ENCODE measurements around the gene TRIM63. TPM values are rescaled to one million over a fixed set of nuclear protein-coding genes. Genes with fewer than 3 reads are reported as not detected.

TRIM63 gene
- total RNA-seq, 1 donor from 2014 or later = 1.7 TPM

GRCh38 chr1:26009796-26010447, 57.5 kb downstream of the TRIM63 start:
- Mint-ChIP-seq H3K4me1 (ENCODE audit: unreplicated experiment) (peaks cover 5% of the 10 kb centered on the region), H3K27me3 (no peaks in the 10 kb centered on the region), H3K9me3 (no peaks in the 10 kb centered on the region), H3K36me3 (no peaks in the 10 kb centered on the region), H3K4me3 (no peak overlapping the region), H3K27ac (no peak overlapping the region)
- DNase-seq (ENCODE audit: extremely low spot score, unreplicated experiment) = no peak
- TF ChIP-seq CTCF (conservative IDR thresholded peaks at IDR 0.05) = peak; percentile 66

GRCh38 chr1:26006710-26007109, 60.7 kb downstream of the TRIM63 start:
- H3K4me1 Mint-ChIP-seq (ENCODE audit: unreplicated experiment) = peaks cover 5% of the 10 kb centered on the region
- no peaks in the 10 kb centered on the region for H3K9me3 Mint-ChIP-seq
- no peak for TF ChIP-seq CTCF (conservative IDR thresholded peaks at IDR 0.05)
- no peak overlapping the region for H3K4me3 Mint-ChIP-seq
- no peak overlapping the region for H3K27ac Mint-ChIP-seq
- DNase-seq (ENCODE audit: extremely low spot score, unreplicated experiment) = no peak
- H3K36me3 Mint-ChIP-seq = no peaks in the 10 kb centered on the region
- H3K27me3 Mint-ChIP-seq = peaks cover 6% of the 10 kb centered on the region

GRCh38 chr1:26005434-26006105, 61.9 kb downstream of the TRIM63 start:
- no peak overlapping the region for H3K4me3 Mint-ChIP-seq
- DNase-seq (ENCODE audit: extremely low spot score, unreplicated experiment) = no peak
- no peaks in the 10 kb centered on the region for H3K9me3 Mint-ChIP-seq
- no peak for TF ChIP-seq CTCF (conservative IDR thresholded peaks at IDR 0.05)
- H3K27me3 Mint-ChIP-seq = peaks cover 6% of the 10 kb centered on the region
- H3K4me1 Mint-ChIP-seq (ENCODE audit: unreplicated experiment) = peaks cover 5% of the 10 kb centered on the region
- no peak overlapping the region for H3K27ac Mint-ChIP-seq
- H3K36me3 Mint-ChIP-seq = no peaks in the 10 kb centered on the region

- peaks cover under 1% of the 10 kb centered on the region for H3K4me1 Mint-ChIP-seq (ENCODE audit: unreplicated experiment)
- H3K27me3 Mint-ChIP-seq = peaks cover 6% of the 10 kb centered on the region
- no peak for DNase-seq (ENCODE audit: extremely low spot score, unreplicated experiment)
- no peak for TF ChIP-seq CTCF (conservative IDR thresholded peaks at IDR 0.05)
- no peak overlapping the region for H3K27ac Mint-ChIP-seq
- no peak overlapping the region for H3K4me3 Mint-ChIP-seq
- no peaks in the 10 kb centered on the region for H3K36me3 Mint-ChIP-seq
- no peaks in the 10 kb centered on the region for H3K9me3 Mint-ChIP-seq
Measured at GRCh38 chr1:26003756-26004155, 63.7 kb downstream of the TRIM63 start.

GRCh38 chr1:26003262-26003661, 64.2 kb downstream of the TRIM63 start:
- Mint-ChIP-seq H3K36me3 (no peaks in the 10 kb centered on the region), H3K27me3 (peaks cover 6% of the 10 kb centered on the region), H3K27ac (no peak overlapping the region), H3K4me3 (no peak overlapping the region), H3K9me3 (no peaks in the 10 kb centered on the region), H3K4me1 (ENCODE audit: unreplicated experiment) (peaks cover 5% of the 10 kb centered on the region)
- DNase-seq (ENCODE audit: extremely low spot score, unreplicated experiment) = no peak
- TF ChIP-seq CTCF (conservative IDR thresholded peaks at IDR 0.05) = no peak

Other genes starting within 250 kb of the TRIM63 start
- gene MTFR1L, start 247.7 kb downstream of the TRIM63 start, total RNA-seq (ENCODE audit: low replicate concordance) = 73.5 and 74.5 TPM in 2 replicates
- gene AUNIP, start 208.2 kb downstream of the TRIM63 start, total RNA-seq (ENCODE audit: low replicate concordance) = 3.7 and 7.2 TPM in 2 replicates
- gene PAQR7, start 191.9 kb downstream of the TRIM63 start, total RNA-seq (ENCODE audit: low replicate concordance) = 24.3 and 41.0 TPM in 2 replicates
- gene STMN1, start 161.2 kb downstream of the TRIM63 start, total RNA-seq (ENCODE audit: low replicate concordance) = 219 and 591 TPM in 2 replicates
- 16.7 and 21.1 TPM in 2 replicates for gene PAFAH2, start 69.6 kb downstream of the TRIM63 start, total RNA-seq (ENCODE audit: low replicate concordance)
- gene EXTL1, start 45.9 kb downstream of the TRIM63 start, total RNA-seq (ENCODE audit: low replicate concordance) = 0.31 and 4.2 TPM in 2 replicates
- 4.4 and 24.4 TPM in 2 replicates for gene SLC30A2, start 21.5 kb downstream of the TRIM63 start, total RNA-seq (ENCODE audit: low replicate concordance)
- 14.7 and 18.4 TPM in 2 replicates for gene PDIK1L, start 44.2 kb upstream of the TRIM63 start, total RNA-seq (ENCODE audit: low replicate concordance)
- 0.38 and 1.4 TPM in 2 replicates for gene FAM110D, start 91.4 kb upstream of the TRIM63 start, total RNA-seq (ENCODE audit: low replicate concordance)
- gene C1orf232, start 101.3 kb upstream of the TRIM63 start, total RNA-seq (ENCODE audit: low replicate concordance) = 1.0 TPM in 1 of 2 replicates, not detected in the other
- 29.7 and 34.9 TPM in 2 replicates for gene ZNF593, start 102.3 kb upstream of the TRIM63 start, total RNA-seq (ENCODE audit: low replicate concordance)
- gene ZNF593OS, start 104.2 kb upstream of the TRIM63 start, total RNA-seq (ENCODE audit: low replicate concordance) = not detected in 2 replicates
- gene CNKSR1, start 109.9 kb upstream of the TRIM63 start, total RNA-seq (ENCODE audit: low replicate concordance) = 16.5 and 50.5 TPM in 2 replicates
- gene CATSPER4, start 123.0 kb upstream of the TRIM63 start, total RNA-seq (ENCODE audit: low replicate concordance) = not detected in 2 replicates
- 15.9 and 26.8 TPM in 2 replicates for gene CEP85, start 166.6 kb upstream of the TRIM63 start, total RNA-seq (ENCODE audit: low replicate concordance)
- 78.1 and 105 TPM in 2 replicates for gene SH3BGRL3, start 212.5 kb upstream of the TRIM63 start, total RNA-seq (ENCODE audit: low replicate concordance)
- 27.1 and 50.5 TPM in 2 replicates for gene UBXN11, start 239.0 kb upstream of the TRIM63 start, total RNA-seq (ENCODE audit: low replicate concordance)